Thyroid gland (tissue), 4 donors: ENCODE measurements around the gene IFI16.

ENCODE experiments used
- POLR2A ChIP-seq, 2 donors: fragments of 450-650 bp; IDR thresholded peaks; one replicate each; pipeline ENCODE4 v1.6.1; 2017; ENCODE audit warnings: antibody characterized with exemption in 2 of 2, mild to moderate bottlenecking in 2 of 2, moderate library complexity in 1 of 2
- TF ChIP-seq, protein P1 (sequence below), 6 experiments: fragments of 200-600 bp in 3 of 6; fragments of 450-650 bp in 3 of 6; sonication (generic) in 3 of 6; IDR thresholded peaks; one replicate each; pipeline ENCODE4 v1.5.1; 2016 to 2019; ENCODE audit warnings: antibody characterized with exemption in 6 of 6, mild to moderate bottlenecking in 2 of 6, inconsistent platforms in 1 of 6, moderate library complexity in 1 of 6

DNA sequence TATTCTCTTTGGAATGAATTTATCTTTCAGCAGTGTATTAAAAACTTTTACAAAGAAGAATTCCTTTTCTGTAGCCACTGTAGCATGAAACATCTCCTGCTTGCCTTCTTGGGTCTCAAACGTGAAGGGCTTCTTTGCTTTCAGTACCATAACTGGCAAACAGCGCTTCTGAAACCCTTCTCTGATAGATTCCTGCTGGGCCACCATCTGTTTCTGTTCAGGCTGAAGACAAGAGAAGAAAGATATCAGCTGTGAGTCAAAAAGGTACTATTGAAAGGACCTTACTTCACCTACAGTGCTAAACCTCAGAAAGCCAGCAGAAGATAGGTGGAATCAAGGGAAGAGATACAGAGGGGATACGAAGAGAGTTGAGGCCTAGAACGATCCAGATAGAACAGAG, 56.4 kb downstream of the IFI16 start:
- TF ChIP-seq, protein P1, sequence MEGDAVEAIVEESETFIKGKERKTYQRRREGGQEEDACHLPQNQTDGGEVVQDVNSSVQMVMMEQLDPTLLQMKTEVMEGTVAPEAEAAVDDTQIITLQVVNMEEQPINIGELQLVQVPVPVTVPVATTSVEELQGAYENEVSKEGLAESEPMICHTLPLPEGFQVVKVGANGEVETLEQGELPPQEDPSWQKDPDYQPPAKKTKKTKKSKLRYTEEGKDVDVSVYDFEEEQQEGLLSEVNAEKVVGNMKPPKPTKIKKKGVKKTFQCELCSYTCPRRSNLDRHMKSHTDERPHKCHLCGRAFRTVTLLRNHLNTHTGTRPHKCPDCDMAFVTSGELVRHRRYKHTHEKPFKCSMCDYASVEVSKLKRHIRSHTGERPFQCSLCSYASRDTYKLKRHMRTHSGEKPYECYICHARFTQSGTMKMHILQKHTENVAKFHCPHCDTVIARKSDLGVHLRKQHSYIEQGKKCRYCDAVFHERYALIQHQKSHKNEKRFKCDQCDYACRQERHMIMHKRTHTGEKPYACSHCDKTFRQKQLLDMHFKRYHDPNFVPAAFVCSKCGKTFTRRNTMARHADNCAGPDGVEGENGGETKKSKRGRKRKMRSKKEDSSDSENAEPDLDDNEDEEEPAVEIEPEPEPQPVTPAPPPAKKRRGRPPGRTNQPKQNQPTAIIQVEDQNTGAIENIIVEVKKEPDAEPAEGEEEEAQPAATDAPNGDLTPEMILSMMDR (IDR thresholded peaks at IDR 0.05): no peak
- TF ChIP-seq POLR2A (IDR thresholded peaks at IDR 0.05): no peak
